ENCODE measurements around the gene SLC8A1.

The SLC8A1 gene

GRCh38 chr2:40289771-40290404 is 162.0 kb downstream of the SLC8A1 start:
- Histone ChIP-seq H3K4me1 (ENCODE audit: insufficient read depth, low read length) (no peaks in the 10 kb centered on the region), H3K4me3 (ENCODE audit: low read length) (no peak overlapping the region), H3K36me3 (ENCODE audit: insufficient read depth, low read length) (no peaks in the 10 kb centered on the region), H2AFZ (ENCODE audit: low read depth, low read length) (no peak overlapping the region), H3K27me3 (ENCODE audit: insufficient read depth, low read length) (no peaks in the 10 kb centered on the region), H3K9me3 (ENCODE audit: low read length) (no peaks in the 10 kb centered on the region)

- H2AFZ ChIP-seq (ENCODE audit: low read depth, low read length): no peak overlapping the region
- H3K36me3 ChIP-seq (ENCODE audit: insufficient read depth, low read length): no peaks in the 10 kb centered on the region
- H3K4me3 ChIP-seq (ENCODE audit: low read length): no peak overlapping the region
- H3K4me1 ChIP-seq (ENCODE audit: insufficient read depth, low read length): peaks cover 6% of the 10 kb centered on the region
- H3K9me3 ChIP-seq (ENCODE audit: low read length): no peaks in the 10 kb centered on the region
- no peaks in the 10 kb centered on the region for H3K27me3 ChIP-seq (ENCODE audit: insufficient read depth, low read length)
Measured at GRCh38 chr2:40287773-40288172, 164.1 kb downstream of the SLC8A1 start.

GRCh38 chr2:40287195-40287594 is 164.7 kb downstream of the SLC8A1 start:
- no peaks in the 10 kb centered on the region for H3K27me3 ChIP-seq (ENCODE audit: insufficient read depth, low read length)
- H3K36me3 ChIP-seq (ENCODE audit: insufficient read depth, low read length): no peaks in the 10 kb centered on the region
- no peaks in the 10 kb centered on the region for H3K9me3 ChIP-seq (ENCODE audit: low read length)
- peaks cover 6% of the 10 kb centered on the region for H3K4me1 ChIP-seq (ENCODE audit: insufficient read depth, low read length)
- no peak overlapping the region for H2AFZ ChIP-seq (ENCODE audit: low read depth, low read length)
- no peak overlapping the region for H3K4me3 ChIP-seq (ENCODE audit: low read length)

GRCh38 chr2:40286721-40287120 is 165.2 kb downstream of the SLC8A1 start:
- Histone ChIP-seq H3K36me3 (ENCODE audit: insufficient read depth, low read length) (no peaks in the 10 kb centered on the region), H3K4me1 (ENCODE audit: insufficient read depth, low read length) (peaks cover 6% of the 10 kb centered on the region), H3K27me3 (ENCODE audit: insufficient read depth, low read length) (no peaks in the 10 kb centered on the region), H2AFZ (ENCODE audit: low read depth, low read length) (no peak overlapping the region), H3K9me3 (ENCODE audit: low read length) (no peaks in the 10 kb centered on the region), H3K4me3 (ENCODE audit: low read length) (no peak overlapping the region)

- Histone ChIP-seq H3K4me3 (ENCODE audit: low read length) (no peak overlapping the region), H3K27me3 (ENCODE audit: insufficient read depth, low read length) (no peaks in the 10 kb centered on the region), H3K4me1 (ENCODE audit: insufficient read depth, low read length) (peaks cover 6% of the 10 kb centered on the region), H2AFZ (ENCODE audit: low read depth, low read length) (no peak overlapping the region), H3K9me3 (ENCODE audit: low read length) (no peaks in the 10 kb centered on the region), H3K36me3 (ENCODE audit: insufficient read depth, low read length) (no peaks in the 10 kb centered on the region)
Measured at GRCh38 chr2:40285391-40285790, 166.5 kb downstream of the SLC8A1 start.

GRCh38 chr2:40284797-40285196 is 167.1 kb downstream of the SLC8A1 start:
- H2AFZ ChIP-seq (ENCODE audit: low read depth, low read length): no peak overlapping the region
- no peaks in the 10 kb centered on the region for H3K9me3 ChIP-seq (ENCODE audit: low read length)
- peaks cover 6% of the 10 kb centered on the region for H3K4me1 ChIP-seq (ENCODE audit: insufficient read depth, low read length)
- H3K4me3 ChIP-seq (ENCODE audit: low read length): no peak overlapping the region
- no peaks in the 10 kb centered on the region for H3K27me3 ChIP-seq (ENCODE audit: insufficient read depth, low read length)
- H3K36me3 ChIP-seq (ENCODE audit: insufficient read depth, low read length): no peaks in the 10 kb centered on the region

GRCh38 chr2:40283111-40283909 is 168.6 kb downstream of the SLC8A1 start:
- Histone ChIP-seq H3K36me3 (ENCODE audit: insufficient read depth, low read length) (no peaks in the 10 kb centered on the region), H3K27me3 (ENCODE audit: insufficient read depth, low read length) (no peaks in the 10 kb centered on the region), H2AFZ (ENCODE audit: low read depth, low read length) (no peak overlapping the region), H3K4me3 (ENCODE audit: low read length) (no peak overlapping the region), H3K4me1 (ENCODE audit: insufficient read depth, low read length) (peaks cover 6% of the 10 kb centered on the region), H3K9me3 (ENCODE audit: low read length) (no peaks in the 10 kb centered on the region)

- Histone ChIP-seq H3K4me3 (ENCODE audit: low read length) (no peak overlapping the region), H3K27me3 (ENCODE audit: insufficient read depth, low read length) (no peaks in the 10 kb centered on the region)
Measured at GRCh38 chr2:40282428-40282827, 169.5 kb downstream of the SLC8A1 start.

GRCh38 chr2:40281021-40281940 is 170.6 kb downstream of the SLC8A1 start:
- Histone ChIP-seq H3K36me3 (ENCODE audit: insufficient read depth, low read length) (no peaks in the 10 kb centered on the region), H3K4me1 (ENCODE audit: insufficient read depth, low read length) (peaks cover 6% of the 10 kb centered on the region), H2AFZ (ENCODE audit: low read depth, low read length) (no peak overlapping the region), H3K9me3 (ENCODE audit: low read length) (no peaks in the 10 kb centered on the region), H3K4me3 (ENCODE audit: low read length) (no peak overlapping the region), H3K27me3 (ENCODE audit: insufficient read depth, low read length) (no peaks in the 10 kb centered on the region)

More at GRCh38 chr2:40282428-40282827, 169.5 kb downstream of the SLC8A1 start:
- no peak overlapping the region for H2AFZ ChIP-seq (ENCODE audit: low read depth, low read length)
- H3K9me3 ChIP-seq (ENCODE audit: low read length): no peaks in the 10 kb centered on the region
- H3K4me1 ChIP-seq (ENCODE audit: insufficient read depth, low read length): peaks cover 6% of the 10 kb centered on the region
- H3K36me3 ChIP-seq (ENCODE audit: insufficient read depth, low read length): no peaks in the 10 kb centered on the region

GRCh38 chr2:40279482-40279881 is 172.4 kb downstream of the SLC8A1 start:
- Histone ChIP-seq H3K36me3 (ENCODE audit: insufficient read depth, low read length) (no peaks in the 10 kb centered on the region), H3K4me1 (ENCODE audit: insufficient read depth, low read length) (peaks cover 6% of the 10 kb centered on the region), H2AFZ (ENCODE audit: low read depth, low read length) (no peak overlapping the region), H3K4me3 (ENCODE audit: low read length) (no peak overlapping the region), H3K27me3 (ENCODE audit: insufficient read depth, low read length) (no peaks in the 10 kb centered on the region), H3K9me3 (ENCODE audit: low read length) (no peaks in the 10 kb centered on the region)

GRCh38 chr2:40279001-40279400 is 172.9 kb downstream of the SLC8A1 start:
- H3K9me3 ChIP-seq (ENCODE audit: low read length): no peaks in the 10 kb centered on the region
- peaks cover 6% of the 10 kb centered on the region for H3K4me1 ChIP-seq (ENCODE audit: insufficient read depth, low read length)
- H3K4me3 ChIP-seq (ENCODE audit: low read length): no peak overlapping the region

GRCh38 chr2:40276076-40276475 is 175.8 kb downstream of the SLC8A1 start:
- H3K4me3 ChIP-seq (ENCODE audit: low read length): no peak overlapping the region

More at GRCh38 chr2:40279001-40279400, 172.9 kb downstream of the SLC8A1 start:
- H3K36me3 ChIP-seq (ENCODE audit: insufficient read depth, low read length): no peaks in the 10 kb centered on the region
- no peaks in the 10 kb centered on the region for H3K27me3 ChIP-seq (ENCODE audit: insufficient read depth, low read length)
- no peak overlapping the region for H2AFZ ChIP-seq (ENCODE audit: low read depth, low read length)

GRCh38 chr2:40274270-40274669 is 177.6 kb downstream of the SLC8A1 start:
- H3K36me3 ChIP-seq (ENCODE audit: insufficient read depth, low read length): no peaks in the 10 kb centered on the region
- H3K27me3 ChIP-seq (ENCODE audit: insufficient read depth, low read length): no peaks in the 10 kb centered on the region
- H3K4me3 ChIP-seq (ENCODE audit: low read length): no peak overlapping the region
- H3K4me1 ChIP-seq (ENCODE audit: insufficient read depth, low read length): peaks cover 5% of the 10 kb centered on the region
- no peak overlapping the region for H2AFZ ChIP-seq (ENCODE audit: low read depth, low read length)
- no peaks in the 10 kb centered on the region for H3K9me3 ChIP-seq (ENCODE audit: low read length)

More at GRCh38 chr2:40276076-40276475, 175.8 kb downstream of the SLC8A1 start:
- Histone ChIP-seq H3K36me3 (ENCODE audit: insufficient read depth, low read length) (no peaks in the 10 kb centered on the region), H3K27me3 (ENCODE audit: insufficient read depth, low read length) (no peaks in the 10 kb centered on the region), H3K4me1 (ENCODE audit: insufficient read depth, low read length) (peaks cover 5% of the 10 kb centered on the region), H2AFZ (ENCODE audit: low read depth, low read length) (no peak overlapping the region), H3K9me3 (ENCODE audit: low read length) (no peaks in the 10 kb centered on the region)
